H1 (cell line): ENCODE data around the gene MOCS3.

Source experiments
- ATF2 ChIP-seq: IDR thresholded peaks from 2 replicates; pipeline ENCODE4 v1.6.1; 2012; ENCODE audit warnings: low read length, inconsistent platforms
- BACH1 ChIP-seq: IDR thresholded peaks from 2 replicates; pipeline ENCODE4 v1.6.1; 2012; ENCODE audit warnings: low read length, improper control_type of control experiment
- CBX8 ChIP-seq: fragments of 300-800, 300-1000 bp; sonication (generic); IDR thresholded peaks from 2 replicates; pipeline ENCODE4 v1.7.1; 2016; ENCODE audit warnings: low read depth, low read length, borderline replicate concordance
- CTCF ChIP-seq, 3 experiments: IDR thresholded peaks; 1 replicate in 2 of 3; 2 replicates in 1 of 3; pipeline versions ENCODE4 v1.5.1 to v1.6.1; 2011; ENCODE audit warnings: low read length in 3 of 3, mild to moderate bottlenecking in 3 of 3, inconsistent platforms in 2 of 3, low read depth in 1 of 3, moderate library complexity in 1 of 3; ENCODE audit not compliant: insufficient read depth in 1 of 3; ENCODE audit errors: control extremely low read depth in 1 of 3
- E2F6 ChIP-seq: IDR thresholded peaks from 2 replicates; pipeline ENCODE4 v1.6.1; 2012; ENCODE audit warnings: inconsistent platforms
- EGR1 ChIP-seq: IDR thresholded peaks from 2 replicates; pipeline ENCODE4 v1.6.1; 2011; ENCODE audit warnings: low read depth, low read length, borderline replicate concordance
- EP300 ChIP-seq, 2 experiments: IDR thresholded peaks; 1 replicate in 1 of 2; 2 replicates in 1 of 2; pipeline ENCODE4 v1.6.1; 2011 to 2012; ENCODE audit warnings: low read depth in 2 of 2, low read length in 2 of 2, mild to moderate bottlenecking in 2 of 2, borderline replicate concordance in 1 of 2, inconsistent platforms in 1 of 2, moderate library complexity in 1 of 2
- EZH2 ChIP-seq: fragments of 200-600 bp; sonication (generic); IDR thresholded peaks from 2 replicates; pipeline ENCODE4 v1.7.1; 2012; ENCODE audit warnings: low read depth, mild to moderate bottlenecking, moderate library complexity, low read length, inconsistent platforms; ENCODE audit not compliant: severe bottlenecking
- HDAC2 ChIP-seq, 2 experiments: fragments of 300-600 bp in 1 of 2; sonication (generic) in 1 of 2; IDR thresholded peaks; 2 replicates each; pipeline ENCODE4 v1.6.1; 2011 to 2012; ENCODE audit warnings: low read depth in 2 of 2, low read length in 2 of 2, mild to moderate bottlenecking in 2 of 2, moderate library complexity in 2 of 2, borderline replicate concordance in 1 of 2, inconsistent platforms in 1 of 2
- JUN ChIP-seq: IDR thresholded peaks from 2 replicates; pipeline ENCODE4 v1.6.1; 2011; ENCODE audit warnings: low read depth, mild to moderate bottlenecking, improper control_type of control experiment, low read length
- JUND ChIP-seq: IDR thresholded peaks from 2 replicates; pipeline ENCODE4 v1.6.1; 2011; ENCODE audit warnings: mild to moderate bottlenecking, improper control_type of control experiment, low read length
- POLR2AphosphoS5 ChIP-seq: IDR thresholded peaks from 2 replicates; pipeline ENCODE4 v1.6.1; 2011; ENCODE audit warnings: low read depth, low read length

- TF ChIP-seq E2F6 (no peak), JUND (no peak), EGR1 (no peak), ATF2 (no peak), POLR2AphosphoS5 (no peak), BACH1 (no peak), HDAC2 (IDR thresholded peaks at IDR 0.05; ENCODE audit: borderline replicate concordance in 1 of 2, low read depth in 2 of 2, low read length in 2 of 2) (no peak), CTCF (IDR thresholded peaks at IDR 0.05; ENCODE audit: control extremely low read depth in 1 of 3, insufficient read depth in 1 of 3, low read depth in 1 of 3, low read length in 3 of 3) (no peak), CBX8 (no peak), EZH2 (no peak), EP300 (IDR thresholded peaks at IDR 0.05; ENCODE audit: borderline replicate concordance in 1 of 2, low read depth in 2 of 2, low read length in 2 of 2) (no peak), JUN (no peak)
Observed at GRCh38 chr20:50993876-50994275, 35.3 kb downstream of the MOCS3 start.
